IMR-90 (cell line): ENCODE measurements around the gene CTIF. TPM values are rescaled to one million over a fixed set of nuclear protein-coding genes. Genes with fewer than 3 reads are reported as not detected.

Source experiments
- ATAC-seq: fragments of 200-7000 bp; cut with Tn5 transposase; 2 replicates; pipeline ENCODE4 v1.9.1; 2020; ENCODE audit warnings: low read depth, mild to moderate bottlenecking, moderate library complexity
- BruUV-seq: library from RNA; stranded (reverse); fragments of 400-500 nt; replicated peaks from 2 replicates; lab custom pipeline; 2021; lab: Mats Ljungman, UMichigan
- CTCF ChIA-PET: fragments of 300-600 bp; formaldehyde crosslinking; extraction: SDS; loops from one replicate; lab custom pipeline; 2021; ENCODE audit warnings: antibody characterized with exemption; lab: Yijun Ruan, JAX
- POLR2A ChIA-PET: fragments of 300-600 bp; sonication (Branson Sonifier 250); formaldehyde crosslinking; loops from one replicate; lab custom pipeline; 2022; ENCODE audit warnings: antibody characterized with exemption; ENCODE audit not compliant: unreplicated experiment; lab: Charles Lee
- DNase-seq: peaks from one replicate; pipeline ENCODE4 v3.0.0; 2013
- H2AFZ ChIP-seq: replicated peaks from 2 replicates; pipeline ENCODE3; 2013; ENCODE audit warnings: low read length, mild to moderate bottlenecking; ENCODE audit not compliant: poor library complexity
- H2AK5ac ChIP-seq: 2 replicates; pipeline ENCODE4 v1.6.1; 2013; ENCODE audit warnings: low read depth, low read length, inconsistent platforms
- H2AK9ac ChIP-seq: replicated peaks from 2 replicates; pipeline ENCODE3; 2013; ENCODE audit warnings: mild to moderate bottlenecking, low read depth, low read length, moderate library complexity; ENCODE audit not compliant: poor library complexity
- H2BK120ac ChIP-seq: 2 replicates; pipeline ENCODE4 v1.6.1; 2013; ENCODE audit warnings: low read depth, low read length, inconsistent platforms
- H2BK15ac ChIP-seq: 3 replicates; pipeline ENCODE4 v1.6.1; 2013; ENCODE audit warnings: low read depth, low read length, inconsistent platforms
- H2BK20ac ChIP-seq: 2 replicates; pipeline ENCODE4 v1.6.1; 2013; ENCODE audit warnings: low read depth, mild to moderate bottlenecking, inconsistent platforms, low read length, moderate library complexity
- H2BK5ac ChIP-seq: 2 replicates; pipeline ENCODE4 v1.6.1; 2013; ENCODE audit warnings: mild to moderate bottlenecking, low read depth, low read length, inconsistent platforms; ENCODE audit not compliant: poor library complexity, severe bottlenecking
- H3K14ac ChIP-seq: replicated peaks from 2 replicates; pipeline ENCODE4 v1.6.1; 2013; ENCODE audit warnings: low read depth, low read length, inconsistent platforms
- H3K18ac ChIP-seq: 2 replicates; pipeline ENCODE4 v1.6.1; 2013; ENCODE audit warnings: low read depth, low read length, control low read depth
- H3K23ac ChIP-seq: 2 replicates; pipeline ENCODE4 v1.6.1; 2013; ENCODE audit warnings: low read depth, low read length, inconsistent platforms
- H3K27ac ChIP-seq: 2 replicates; pipeline ENCODE4 v1.5.1; 2013; ENCODE audit warnings: mild to moderate bottlenecking, control low read depth, low read length; ENCODE audit not compliant: insufficient read depth
- H3K27me3 ChIP-seq: 2 replicates; pipeline ENCODE4 v1.6.1; 2013; ENCODE audit warnings: low read length; ENCODE audit not compliant: control insufficient read depth, insufficient read depth
- H3K36me3 ChIP-seq: 2 replicates; pipeline ENCODE4 v1.6.1; 2013; ENCODE audit warnings: low read length, mixed read lengths; ENCODE audit not compliant: control insufficient read depth, insufficient read depth
- H3K4ac ChIP-seq: 2 replicates; pipeline ENCODE4 v1.6.1; 2013; ENCODE audit warnings: low read depth, low read length, inconsistent platforms
- H3K4me1 ChIP-seq: 2 replicates; pipeline ENCODE4 v1.6.1; 2013; ENCODE audit warnings: low read length, mixed read lengths; ENCODE audit not compliant: control insufficient read depth, insufficient read depth
- H3K4me2 ChIP-seq: 2 replicates; pipeline ENCODE4 v1.6.1; 2013; ENCODE audit warnings: low read depth, mild to moderate bottlenecking, control low read depth, low read length, moderate library complexity
- H3K4me3 ChIP-seq: 2 replicates; pipeline ENCODE4 v1.5.1; 2013; ENCODE audit warnings: low read depth, mild to moderate bottlenecking, control low read depth, low read length, moderate library complexity; ENCODE audit not compliant: insufficient read depth
- H3K56ac ChIP-seq: 2 replicates; pipeline ENCODE4 v1.6.1; 2013; ENCODE audit warnings: low read length, inconsistent platforms; ENCODE audit not compliant: insufficient read depth; ENCODE audit errors: extremely low read depth
- H3K79me1 ChIP-seq, 2 experiments: 2 replicates each; pipeline ENCODE4 v1.6.1; 2013; ENCODE audit warnings: low read length in 2 of 2, inconsistent platforms in 1 of 2, low read depth in 1 of 2
- H3K9ac ChIP-seq: 2 replicates; pipeline ENCODE4 v1.6.1; 2013; ENCODE audit warnings: low read depth, low read length, control low read depth
- H3K9me1 ChIP-seq: 2 replicates; pipeline ENCODE4 v1.6.1; 2013; ENCODE audit warnings: low read length, inconsistent platforms; ENCODE audit not compliant: insufficient read depth
- H3K9me3 ChIP-seq: 2 replicates; pipeline ENCODE4 v1.6.1; 2013; ENCODE audit warnings: low read length; ENCODE audit not compliant: control insufficient read depth, insufficient read depth
- H4K20me1 ChIP-seq: 2 replicates; pipeline ENCODE4 v1.6.1; 2013; ENCODE audit warnings: low read length, inconsistent platforms; ENCODE audit not compliant: insufficient read depth
- H4K5ac ChIP-seq: 2 replicates; pipeline ENCODE4 v1.6.1; 2013; ENCODE audit warnings: mild to moderate bottlenecking, low read depth, low read length, control low read depth
- H4K8ac ChIP-seq, 2 experiments: 2 replicates each; pipeline ENCODE4 v1.6.1; 2013; ENCODE audit warnings: low read depth in 2 of 2, low read length in 2 of 2, control low read depth in 1 of 2, inconsistent platforms in 1 of 2
- H4K91ac ChIP-seq: 2 replicates; pipeline ENCODE4 v1.6.1; 2013; ENCODE audit warnings: low read depth, low read length, inconsistent platforms; ENCODE audit not compliant: insufficient read depth
- CEBPB ChIP-seq: IDR thresholded peaks from 2 replicates; pipeline ENCODE4 v1.6.1; 2012; ENCODE audit warnings: low read depth, low read length, improper control_type of control experiment
- CHD1 ChIP-seq: IDR thresholded peaks from 2 replicates; pipeline ENCODE4 v1.6.1; 2012; ENCODE audit warnings: low read depth, low read length, improper control_type of control experiment
- MAFK ChIP-seq: IDR thresholded peaks from 2 replicates; pipeline ENCODE4 v1.6.1; 2012; ENCODE audit warnings: low read depth, low read length, improper control_type of control experiment
- MAZ ChIP-seq: IDR thresholded peaks from 2 replicates; pipeline ENCODE4 v1.6.1; 2012; ENCODE audit warnings: low read depth, mild to moderate bottlenecking, low read length, improper control_type of control experiment, moderate library complexity, borderline replicate concordance
- NFE2L2 ChIP-seq: fragments of 150-350 bp; IDR thresholded peaks from 2 replicates; pipeline ENCODE4 v1.6.1; 2016; ENCODE audit warnings: low read depth, mild to moderate bottlenecking, low read length
- POLR2A ChIP-seq: IDR thresholded peaks from 2 replicates; pipeline ENCODE4 v1.6.1; 2012; ENCODE audit warnings: mild to moderate bottlenecking, low read depth, low read length
- SMC3 ChIP-seq: fragments of 150-350 bp; IDR thresholded peaks from 2 replicates; pipeline ENCODE4 v1.6.1; 2016; ENCODE audit warnings: low read depth, mild to moderate bottlenecking, antibody characterized with exemption, low read length, moderate library complexity
- WGBS, 2 experiments: methylation state at CpG; one replicate each; pipeline versions ENCODE4 v1.1.5 to v1.1.7; 2013; ENCODE audit warnings: missing lambda C conversion rate in 2 of 2; ENCODE audit not compliant: insufficient read length in 1 of 2; ENCODE audit errors: extremely low coverage in 2 of 2; 5-methylcytosine and 5-hydroxymethylcytosine counted together
- dilution Hi-C: fragments of 300-500 bp; cut with HindIII; formaldehyde crosslinking; loops from one replicate; pipeline ENCODE4 v1.14.3; 2018; ENCODE audit warnings: low sequenced_read_pairs; ENCODE audit not compliant: unreplicated experiment
- in situ Hi-C: fragments of 300-500 bp; cut with MboI; formaldehyde crosslinking; loops from 3 replicates; pipeline ENCODE4 v1.14.3; 2019; ENCODE audit warnings: low sequenced_read_pairs, inconsistent platforms, mixed read lengths
- intact Hi-C: fragments of 100-400 bp; cut with micrococcal nuclease; formaldehyde crosslinking; loops from 2 replicates; pipeline ENCODE4 v1.10.0; 2022
- polyA plus RNA-seq, 3 experiments: library from polyadenylated mRNA; depleted of rRNA; stranded (reverse); fragments of >200 nt; gene quantifications; 2 replicates each; pipeline ENCODE4 v1.2.3, GENCODE V29; 2012; ENCODE audit warnings: low replicate concordance in 1 of 3
- total RNA-seq: library from RNA; depleted of rRNA; stranded (reverse); fragments of >200 nt; gene quantifications from 2 replicates; pipeline ENCODE4 v1.2.3, GENCODE V29; 2012
- TF ChIP-seq, protein P1 (sequence below): fragments of 150-350 bp; IDR thresholded peaks from 2 replicates; pipeline ENCODE4 v1.6.1; 2017; ENCODE audit warnings: mild to moderate bottlenecking, antibody characterized with exemption, low read length, low read depth

CTIF gene
- total and polyA plus RNA-seq, 2 of the 4 experiments (the other 2 are of a cell fraction): 25.1 to 57.0 TPM

DNA sequence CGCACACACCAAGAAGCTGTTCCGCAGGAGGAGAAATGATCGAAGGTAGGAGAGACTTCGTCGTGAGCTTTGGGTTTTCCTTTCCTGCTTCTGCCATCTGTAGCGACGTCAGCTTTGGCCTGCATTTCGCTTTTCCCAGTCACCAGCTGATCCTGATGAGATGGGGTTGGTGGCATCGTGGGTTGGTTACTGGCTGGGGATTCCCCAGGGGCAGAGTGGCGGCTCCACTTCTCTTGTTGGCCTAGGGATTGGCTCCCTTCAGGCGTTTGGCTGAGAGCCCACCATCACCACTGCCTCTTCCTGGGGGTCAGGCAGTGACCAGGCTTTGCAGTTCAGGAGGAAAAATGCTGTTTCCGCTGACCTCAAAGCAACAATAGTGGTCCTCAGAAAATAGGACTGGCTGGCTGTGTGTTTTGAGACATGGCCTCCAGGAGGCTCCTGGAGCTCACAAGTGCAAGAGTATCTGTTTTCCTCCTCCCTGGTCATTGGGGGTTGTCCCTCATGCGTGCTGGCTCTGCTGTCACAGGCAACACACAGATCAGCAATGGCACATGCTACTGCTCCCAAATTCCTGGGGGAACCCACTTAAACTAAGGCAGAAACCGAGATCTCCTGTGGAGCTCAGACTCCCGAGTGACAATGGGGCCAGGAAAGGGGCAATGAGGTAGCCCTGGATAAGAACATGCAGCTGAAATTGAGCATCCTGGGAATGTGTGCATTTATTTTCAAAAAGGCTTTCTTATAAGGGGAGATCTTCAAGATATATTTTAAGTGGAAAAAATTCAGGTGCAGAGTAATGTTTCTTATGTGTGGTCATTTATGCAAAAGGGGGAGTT is 173.0 kb downstream of the CTIF start (continued):
- TF ChIP-seq SMC3: peak; percentile 62

GRCh38 chr18:48713309-48713708 is 174.5 kb downstream of the CTIF start:
- Histone ChIP-seq H4K91ac (no peak overlapping the region), H3K9ac (no peak overlapping the region), H3K4ac (no peak overlapping the region), H3K4me2 (no peak overlapping the region), H4K20me1 (peaks cover 64% of the 10 kb centered on the region), H2BK20ac (no peak overlapping the region), H3K56ac (no peak overlapping the region), H3K18ac (no peak overlapping the region), H3K79me1 (peaks cover 44 to 78% of the 10 kb centered on the region in 2 experiments), H3K4me1 (peaks cover 4% of the 10 kb centered on the region; the same call in 1 of the 2 replicates), H4K5ac (no peak overlapping the region), H3K36me3 (peaks cover 26% of the 10 kb centered on the region), H3K14ac (no peak overlapping the region), H2AFZ (no peak overlapping the region), H2BK5ac (no peak overlapping the region), H2BK120ac (no peak overlapping the region), H3K27ac (no peak overlapping the region), H3K4me3 (no peak overlapping the region), H2AK5ac (no peak overlapping the region), H2BK15ac (no peak overlapping the region), H4K8ac (no peak overlapping the region), H3K27me3 (no peaks in the 10 kb centered on the region), H3K9me3 (no peaks in the 10 kb centered on the region), H2AK9ac (no peak overlapping the region), H3K9me1 (peaks cover 22% of the 10 kb centered on the region), H3K23ac (no peak overlapping the region)
- no peak for ATAC-seq
- intact Hi-C loops: loop anchor here (1.0 kb wide), 1 partner anchor 67 kb away; no protein-coding TSS in a partner anchor
- no peak for DNase-seq
- ChIA-PET POLR2A (no interaction called here), CTCF (interaction anchor here (0.5 kb wide), 1 partner anchor 54 kb away, joined by 3 read pairs; no protein-coding TSS in a partner anchor)
- BruUV-seq: no TSS peak
- in situ Hi-C loops: no loop called here
- dilution Hi-C loops: no loop called here
- 94% methylated on average over 8 of the region's 14 CpGs; no CpG with 5 or more reads in 1 of the 2 experiments for WGBS, 2 experiments
- no peak for TF ChIP-seq NFE2L2
- TF ChIP-seq SMC3: no peak
- no peak for TF ChIP-seq CEBPB
- no peak for TF ChIP-seq CHD1
- no peak for TF ChIP-seq POLR2A
- TF ChIP-seq MAFK: no peak
- TF ChIP-seq MAZ: no peak
- TF ChIP-seq, protein P1, sequence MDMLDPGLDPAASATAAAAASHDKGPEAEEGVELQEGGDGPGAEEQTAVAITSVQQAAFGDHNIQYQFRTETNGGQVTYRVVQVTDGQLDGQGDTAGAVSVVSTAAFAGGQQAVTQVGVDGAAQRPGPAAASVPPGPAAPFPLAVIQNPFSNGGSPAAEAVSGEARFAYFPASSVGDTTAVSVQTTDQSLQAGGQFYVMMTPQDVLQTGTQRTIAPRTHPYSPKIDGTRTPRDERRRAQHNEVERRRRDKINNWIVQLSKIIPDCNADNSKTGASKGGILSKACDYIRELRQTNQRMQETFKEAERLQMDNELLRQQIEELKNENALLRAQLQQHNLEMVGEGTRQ: no peak
